ENCODE results near the gene UBE4A.
A peak's percentile ranks its signal among the peaks of the same experiment; 100 is the strongest.

The UBE4A gene

GRCh38 chr11:118437208-118438125 lies 78.1 kb downstream of the UBE4A start:
- DNase-seq: peak in 26 of 58 donors; percentile 4 to 60 (median 33)

GRCh38 chr11:118438314-118438931 lies 79.0 kb downstream of the UBE4A start:
- DNase-seq: peak in 37 of 58 donors; percentile 4 to 74 (median 39)

GRCh38 chr11:118439646-118440045 lies 80.2 kb downstream of the UBE4A start:
- no peak for DNase-seq

- peak in 4 of 58 donors; percentile 12 to 45 (median 21) for DNase-seq
Measured at GRCh38 chr11:118441770-118442275, 82.4 kb downstream of the UBE4A start.

GRCh38 chr11:118442301-118442700 lies 82.9 kb downstream of the UBE4A start:
- DNase-seq: no peak

- no peak for DNase-seq
Measured at GRCh38 chr11:118442908-118443589, 83.6 kb downstream of the UBE4A start.

GRCh38 chr11:118443590-118444218 lies 84.3 kb downstream of the UBE4A start:
- no peak for DNase-seq

GRCh38 chr11:118447423-118447822 lies 88.0 kb downstream of the UBE4A start:
- DNase-seq: no peak

GRCh38 chr11:118448294-118448693 lies 88.9 kb downstream of the UBE4A start:
- DNase-seq: no peak

Measured in anterior cingulate cortex (tissue), 58 donors.